Measurements from ENCODE around the gene PNPLA8.

The PNPLA8 gene

GRCh38 chr7:108503112-108504026, 22.6 kb downstream of the PNPLA8 start:
- DNase-seq (ENCODE audit: insufficient read length, low spot score) (no peak), FAIRE-seq (no peak)
- TF ChIP-seq POLR2AphosphoS5 (IDR thresholded peaks at IDR 0.05; ENCODE audit: low read depth, low read length): no peak
- TF ChIP-seq PAX5 (IDR thresholded peaks at IDR 0.05; ENCODE audit: insufficient read depth, low read length, severe bottlenecking): no peak
- no peak for TF ChIP-seq SPI1 (IDR thresholded peaks at IDR 0.05; ENCODE audit: low read depth, low read length)
- TF ChIP-seq TAF1 (IDR thresholded peaks at IDR 0.05; ENCODE audit: low read depth, low read length): no peak
- TF ChIP-seq POU2F2 (IDR thresholded peaks at IDR 0.05; ENCODE audit: low read depth, low read length): no peak; the same call in 1 of the 2 replicates
- TF ChIP-seq POLR2A (IDR thresholded peaks at IDR 0.05; ENCODE audit: low read depth, low read length): no peak

- FAIRE-seq: no peak
- no peak for DNase-seq (ENCODE audit: insufficient read length, low spot score)
- TF ChIP-seq POU2F2 (IDR thresholded peaks at IDR 0.05; ENCODE audit: low read depth, low read length) (no peak), POLR2AphosphoS5 (IDR thresholded peaks at IDR 0.05; ENCODE audit: low read depth, low read length) (no peak), TAF1 (IDR thresholded peaks at IDR 0.05; ENCODE audit: low read depth, low read length) (no peak), POLR2A (IDR thresholded peaks at IDR 0.05; ENCODE audit: low read depth, low read length) (no peak), SPI1 (IDR thresholded peaks at IDR 0.05; ENCODE audit: low read depth, low read length) (no peak), PAX5 (IDR thresholded peaks at IDR 0.05; ENCODE audit: insufficient read depth, low read length, severe bottlenecking) (no peak)
Measured at GRCh38 chr7:108499566-108499965, 26.4 kb downstream of the PNPLA8 start.

GRCh38 chr7:108498481-108498880, 27.5 kb downstream of the PNPLA8 start:
- FAIRE-seq: no peak

GRCh38 chr7:108497082-108497725, 28.7 kb downstream of the PNPLA8 start:
- TF ChIP-seq POLR2AphosphoS5 (IDR thresholded peaks at IDR 0.05; ENCODE audit: low read depth, low read length) (no peak), SPI1 (IDR thresholded peaks at IDR 0.05; ENCODE audit: low read depth, low read length) (0 out of 2 replicates have a peak, but pooled peaks have one; percentile 15), POU2F2 (IDR thresholded peaks at IDR 0.05; ENCODE audit: low read depth, low read length) (no peak), POLR2A (IDR thresholded peaks at IDR 0.05; ENCODE audit: low read depth, low read length) (no peak), TAF1 (IDR thresholded peaks at IDR 0.05; ENCODE audit: low read depth, low read length) (no peak)
- FAIRE-seq: peak; percentile 83
- DNase-seq (ENCODE audit: insufficient read length, low spot score): no peak

More at GRCh38 chr7:108498481-108498880, 27.5 kb downstream of the PNPLA8 start:
- TF ChIP-seq POLR2AphosphoS5 (IDR thresholded peaks at IDR 0.05; ENCODE audit: low read depth, low read length) (no peak), POU2F2 (IDR thresholded peaks at IDR 0.05; ENCODE audit: low read depth, low read length) (no peak)
- DNase-seq (ENCODE audit: insufficient read length, low spot score): no peak

- no peak for DNase-seq (ENCODE audit: insufficient read length, low spot score)
- FAIRE-seq: no peak
- TF ChIP-seq POU2F2 (IDR thresholded peaks at IDR 0.05; ENCODE audit: low read depth, low read length) (no peak), TAF1 (IDR thresholded peaks at IDR 0.05; ENCODE audit: low read depth, low read length) (no peak), SPI1 (IDR thresholded peaks at IDR 0.05; ENCODE audit: low read depth, low read length) (no peak), POLR2AphosphoS5 (IDR thresholded peaks at IDR 0.05; ENCODE audit: low read depth, low read length) (no peak), POLR2A (IDR thresholded peaks at IDR 0.05; ENCODE audit: low read depth, low read length) (no peak), PAX5 (IDR thresholded peaks at IDR 0.05; ENCODE audit: insufficient read depth, low read length, severe bottlenecking) (no peak)
Measured at GRCh38 chr7:108492742-108493141, 33.2 kb downstream of the PNPLA8 start.

- DNase-seq (ENCODE audit: insufficient read length, low spot score): no peak
- no peak for FAIRE-seq
- TF ChIP-seq POLR2AphosphoS5 (IDR thresholded peaks at IDR 0.05; ENCODE audit: low read depth, low read length) (no peak), SPI1 (IDR thresholded peaks at IDR 0.05; ENCODE audit: low read depth, low read length) (peak; percentile 78)
Measured at GRCh38 chr7:108488768-108489538, 37.0 kb downstream of the PNPLA8 start.

GRCh38 chr7:108487646-108488045, 38.3 kb downstream of the PNPLA8 start:
- DNase-seq (ENCODE audit: insufficient read length, low spot score) (no peak), FAIRE-seq (no peak)
- TF ChIP-seq PAX5 (IDR thresholded peaks at IDR 0.05; ENCODE audit: insufficient read depth, low read length, severe bottlenecking): no peak
- no peak for TF ChIP-seq POLR2AphosphoS5 (IDR thresholded peaks at IDR 0.05; ENCODE audit: low read depth, low read length)
- TF ChIP-seq POU2F2 (IDR thresholded peaks at IDR 0.05; ENCODE audit: low read depth, low read length): no peak
- TF ChIP-seq TAF1 (IDR thresholded peaks at IDR 0.05; ENCODE audit: low read depth, low read length): no peak
- no peak for TF ChIP-seq POLR2A (IDR thresholded peaks at IDR 0.05; ENCODE audit: low read depth, low read length)
- TF ChIP-seq SPI1 (IDR thresholded peaks at IDR 0.05; ENCODE audit: low read depth, low read length): no peak

- FAIRE-seq (no peak), DNase-seq (ENCODE audit: insufficient read length, low spot score) (no peak)
- TF ChIP-seq SPI1 (IDR thresholded peaks at IDR 0.05; ENCODE audit: low read depth, low read length): peak; percentile 91
- no peak for TF ChIP-seq POLR2AphosphoS5 (IDR thresholded peaks at IDR 0.05; ENCODE audit: low read depth, low read length)
- no peak for TF ChIP-seq PAX5 (IDR thresholded peaks at IDR 0.05; ENCODE audit: insufficient read depth, low read length, severe bottlenecking)
- no peak for TF ChIP-seq POU2F2 (IDR thresholded peaks at IDR 0.05; ENCODE audit: low read depth, low read length)
- no peak for TF ChIP-seq POLR2A (IDR thresholded peaks at IDR 0.05; ENCODE audit: low read depth, low read length)
Measured at GRCh38 chr7:108486291-108486966, 39.5 kb downstream of the PNPLA8 start.

GRCh38 chr7:108484137-108484536, 41.8 kb downstream of the PNPLA8 start:
- TF ChIP-seq SPI1 (IDR thresholded peaks at IDR 0.05; ENCODE audit: low read depth, low read length): no peak
- no peak for TF ChIP-seq POU2F2 (IDR thresholded peaks at IDR 0.05; ENCODE audit: low read depth, low read length)
- TF ChIP-seq POLR2AphosphoS5 (IDR thresholded peaks at IDR 0.05; ENCODE audit: low read depth, low read length): no peak
- TF ChIP-seq TAF1 (IDR thresholded peaks at IDR 0.05; ENCODE audit: low read depth, low read length): no peak
- TF ChIP-seq POLR2A (IDR thresholded peaks at IDR 0.05; ENCODE audit: low read depth, low read length): no peak
- TF ChIP-seq PAX5 (IDR thresholded peaks at IDR 0.05; ENCODE audit: insufficient read depth, low read length, severe bottlenecking): no peak
- FAIRE-seq (no peak), DNase-seq (ENCODE audit: insufficient read length, low spot score) (no peak)

All from GM12891 (cell line).